ENCODE results near the gene FGD6.

DNA sequence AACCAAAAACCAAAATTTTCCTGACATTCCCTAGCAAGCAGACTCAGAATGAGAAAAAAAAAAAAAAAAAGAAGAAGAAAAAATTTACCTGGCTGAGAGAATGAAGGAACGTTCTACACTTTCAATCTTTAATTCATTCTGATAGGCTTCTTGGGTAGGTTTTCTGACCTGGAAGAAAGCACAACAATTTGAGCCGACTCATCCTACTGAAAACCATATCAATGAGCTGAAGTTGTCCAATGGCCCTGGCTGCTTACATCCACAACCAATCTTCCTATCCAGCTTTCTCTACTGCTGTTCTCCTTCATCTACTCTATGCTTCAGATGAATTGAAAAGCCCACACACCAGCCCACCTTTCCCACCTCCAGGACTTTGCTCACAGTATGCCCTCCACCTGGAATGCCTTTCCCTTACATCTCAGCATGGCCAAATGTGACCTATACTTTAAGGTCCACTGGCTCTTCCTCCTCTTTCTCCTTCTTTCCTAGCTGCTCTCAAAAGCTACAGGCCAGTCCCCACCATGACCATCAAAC is 112.3 kb downstream of the FGD6 start:
- TF ChIP-seq EZH2 (IDR thresholded peaks at IDR 0.05; ENCODE audit: insufficient read depth, poor library complexity, severe bottlenecking), result no peak
- TF ChIP-seq EZH2phosphoT487 (IDR thresholded peaks at IDR 0.05; ENCODE audit: insufficient read depth, low read depth), result no peak
